ENCODE measurements around the gene DCLK2.

Gene DCLK2

GRCh38 chr4:150078041-150078578 lies at the start of gene DCLK2:
Gene DCLK2 (plus strand): TSS chr4:150078445. CDS start chr4:150079028, 583 bp downstream.
- H3K9ac ChIP-seq = peak within 1 kb of the TSS; percentile 54; the same call in 1 of the 2 replicates
- peak within 1 kb of the TSS; percentile 34 for H3K27ac ChIP-seq

GRCh38 chr4:150032541-150032940 lies 45.7 kb upstream of the DCLK2 start:
- Histone ChIP-seq H3K36me3 (ENCODE audit: insufficient read depth) (no peaks in the 10 kb centered on the region), H3K27me3 (ENCODE audit: insufficient read depth, low read depth) (no peaks in the 10 kb centered on the region), H3K79me2 (ENCODE audit: insufficient read depth, low read depth) (no peaks in the 10 kb centered on the region), H4K20me1 (ENCODE audit: insufficient read depth) (no peaks in the 10 kb centered on the region), H3K27ac (no peak overlapping the region), H3K4me1 (ENCODE audit: low read depth, poor library complexity, severe bottlenecking) (no peaks in the 10 kb centered on the region), H2AFZ (ENCODE audit: low read depth) (no peak overlapping the region), H3K4me3 (IDR thresholded peaks at IDR 0.05; ENCODE audit: insufficient read depth, low read depth, low read length) (no peak overlapping the region), H3K9ac (no peak overlapping the region), H3K4me2 (no peak overlapping the region)
- TF ChIP-seq, protein P1, sequence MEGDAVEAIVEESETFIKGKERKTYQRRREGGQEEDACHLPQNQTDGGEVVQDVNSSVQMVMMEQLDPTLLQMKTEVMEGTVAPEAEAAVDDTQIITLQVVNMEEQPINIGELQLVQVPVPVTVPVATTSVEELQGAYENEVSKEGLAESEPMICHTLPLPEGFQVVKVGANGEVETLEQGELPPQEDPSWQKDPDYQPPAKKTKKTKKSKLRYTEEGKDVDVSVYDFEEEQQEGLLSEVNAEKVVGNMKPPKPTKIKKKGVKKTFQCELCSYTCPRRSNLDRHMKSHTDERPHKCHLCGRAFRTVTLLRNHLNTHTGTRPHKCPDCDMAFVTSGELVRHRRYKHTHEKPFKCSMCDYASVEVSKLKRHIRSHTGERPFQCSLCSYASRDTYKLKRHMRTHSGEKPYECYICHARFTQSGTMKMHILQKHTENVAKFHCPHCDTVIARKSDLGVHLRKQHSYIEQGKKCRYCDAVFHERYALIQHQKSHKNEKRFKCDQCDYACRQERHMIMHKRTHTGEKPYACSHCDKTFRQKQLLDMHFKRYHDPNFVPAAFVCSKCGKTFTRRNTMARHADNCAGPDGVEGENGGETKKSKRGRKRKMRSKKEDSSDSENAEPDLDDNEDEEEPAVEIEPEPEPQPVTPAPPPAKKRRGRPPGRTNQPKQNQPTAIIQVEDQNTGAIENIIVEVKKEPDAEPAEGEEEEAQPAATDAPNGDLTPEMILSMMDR (conservative IDR thresholded peaks at IDR 0.05; ENCODE audit: low read depth, low read length) = no peak

More at GRCh38 chr4:150078041-150078578, at the start of gene DCLK2:
- Histone ChIP-seq H3K27me3 (ENCODE audit: insufficient read depth, low read depth) (no peaks in the 10 kb centered on the region), H3K36me3 (ENCODE audit: insufficient read depth) (no peaks in the 10 kb centered on the region), H3K4me1 (ENCODE audit: low read depth, poor library complexity, severe bottlenecking) (peaks cover 39% of the 10 kb centered on the region), H3K79me2 (ENCODE audit: insufficient read depth, low read depth) (no peaks in the 10 kb centered on the region), H4K20me1 (ENCODE audit: insufficient read depth) (no peaks in the 10 kb centered on the region), H3K4me2 (peak within 1 kb of the TSS; percentile 83), H2AFZ (ENCODE audit: low read depth) (peak within 1 kb of the TSS; percentile 89), H3K4me3 (IDR thresholded peaks at IDR 0.05; ENCODE audit: insufficient read depth, low read depth, low read length) (no peak within 1 kb of the TSS)
- TF ChIP-seq, protein P1 (conservative IDR thresholded peaks at IDR 0.05; ENCODE audit: low read depth, low read length) = no peak

GRCh38 chr4:150033081-150033480 lies 45.2 kb upstream of the DCLK2 start:
- no peaks in the 10 kb centered on the region for H4K20me1 ChIP-seq (ENCODE audit: insufficient read depth)
- H2AFZ ChIP-seq (ENCODE audit: low read depth) = no peak overlapping the region
- no peaks in the 10 kb centered on the region for H3K36me3 ChIP-seq (ENCODE audit: insufficient read depth)
- H3K4me3 ChIP-seq (IDR thresholded peaks at IDR 0.05; ENCODE audit: insufficient read depth, low read depth, low read length) = no peak overlapping the region
- H3K9ac ChIP-seq = no peak overlapping the region
- H3K4me1 ChIP-seq (ENCODE audit: low read depth, poor library complexity, severe bottlenecking) = no peaks in the 10 kb centered on the region
- H3K4me2 ChIP-seq = no peak overlapping the region
- TF ChIP-seq, protein P1 (conservative IDR thresholded peaks at IDR 0.05; ENCODE audit: low read depth, low read length) = no peak
- H3K27ac ChIP-seq = no peak overlapping the region
- H3K27me3 ChIP-seq (ENCODE audit: insufficient read depth, low read depth) = no peaks in the 10 kb centered on the region
- H3K79me2 ChIP-seq (ENCODE audit: insufficient read depth, low read depth) = no peaks in the 10 kb centered on the region

DNA sequence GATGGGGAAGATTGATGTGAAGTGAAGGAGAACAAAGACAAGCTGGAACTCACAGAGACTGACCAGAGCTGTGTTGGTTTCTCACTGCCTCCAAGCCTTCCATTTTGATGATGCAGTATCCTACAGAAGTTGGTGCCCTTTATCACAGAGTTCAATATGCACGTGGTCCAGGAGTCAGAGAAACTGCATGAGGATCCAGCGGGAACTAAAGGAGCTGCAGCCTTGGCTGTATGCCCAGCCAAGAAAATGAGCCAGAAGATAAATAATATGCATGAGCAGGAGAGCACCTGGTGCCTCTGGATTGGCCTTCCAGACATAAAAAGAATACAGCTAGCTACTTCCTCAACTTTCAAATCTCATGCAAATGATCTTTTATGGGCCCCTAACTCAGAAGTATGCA lies 44.3 kb upstream of the DCLK2 start:
- H3K4me1 ChIP-seq (ENCODE audit: low read depth, poor library complexity, severe bottlenecking) = no peaks in the 10 kb centered on the region
- H3K27me3 ChIP-seq (ENCODE audit: insufficient read depth, low read depth) = no peaks in the 10 kb centered on the region
- H3K4me3 ChIP-seq (IDR thresholded peaks at IDR 0.05; ENCODE audit: insufficient read depth, low read depth, low read length) = no peak overlapping the region
- no peaks in the 10 kb centered on the region for H4K20me1 ChIP-seq (ENCODE audit: insufficient read depth)
- no peaks in the 10 kb centered on the region for H3K79me2 ChIP-seq (ENCODE audit: insufficient read depth, low read depth)
- no peak overlapping the region for H3K27ac ChIP-seq
- no peak overlapping the region for H3K4me2 ChIP-seq
- no peaks in the 10 kb centered on the region for H3K36me3 ChIP-seq (ENCODE audit: insufficient read depth)
- no peak overlapping the region for H3K9ac ChIP-seq
- TF ChIP-seq, protein P1 (conservative IDR thresholded peaks at IDR 0.05; ENCODE audit: low read depth, low read length) = no peak
- H2AFZ ChIP-seq (ENCODE audit: low read depth) = no peak overlapping the region
